SK-N-SH (cell line): ENCODE results near the gene USP11. TPM values are rescaled to one million over a fixed set of nuclear protein-coding genes. Genes with fewer than 3 reads are reported as not detected.

Experiments
- CTCF ChIA-PET: fragments of 300-600, 350-600 bp; formaldehyde crosslinking; extraction: SDS; loops from one replicate; lab custom pipeline; 2021; lab: Yijun Ruan, JAX
- POLR2A ChIA-PET: fragments of 350-600 bp; sonication (Branson Sonifier 250); formaldehyde crosslinking; extraction: SDS; loops from one replicate; lab custom pipeline; 2020; ENCODE audit warnings: antibody characterized with exemption, inconsistent platforms; lab: Yijun Ruan, JAX
- DNase-seq: peaks from one replicate; pipeline ENCODE4 v3.0.0; 2012
- H2AFZ ChIP-seq: fragments of 200-600 bp; sonication (generic); 2 replicates; pipeline ENCODE4 v1.8.1; 2016; ENCODE audit warnings: antibody characterized with exemption, mild to moderate bottlenecking, low read depth
- H3F3A ChIP-seq: fragments of 200-600 bp; sonication (generic); replicated peaks from 2 replicates; pipeline ENCODE3; 2016; ENCODE audit warnings: antibody characterized with exemption, mild to moderate bottlenecking; ENCODE audit not compliant: insufficient read depth
- H3K27ac ChIP-seq, 2 experiments: fragments of 200-500 bp in 1 of 2; fragments of 200-600 bp in 1 of 2; sonication (Bioruptor generic) in 1 of 2; sonication (generic), shearing (Covaris generic) in 1 of 2; 2 replicates each; pipeline versions ENCODE4 v1.5.1 to v1.6.1; 2014 to 2016; ENCODE audit warnings: low read depth in 2 of 2, inconsistent platforms in 1 of 2, low read length in 1 of 2, mild to moderate bottlenecking in 1 of 2, mixed read lengths in 1 of 2
- H3K27me3 ChIP-seq: fragments of 200-600 bp; sonication (generic), shearing (Covaris generic); 2 replicates; pipeline ENCODE4 v1.6.1; 2016; ENCODE audit warnings: mixed run types; ENCODE audit not compliant: insufficient read depth
- H3K36me3 ChIP-seq, 2 experiments: fragments of 200-500 bp in 1 of 2; fragments of 200-600 bp in 1 of 2; sonication (Bioruptor generic) in 1 of 2; sonication (generic) in 1 of 2; replicated peaks in 1 of 2; 2 replicates each; pipeline versions ENCODE3 to v1.5.1; 2014 to 2016; ENCODE audit warnings: low read length in 1 of 2, mild to moderate bottlenecking in 1 of 2; ENCODE audit not compliant: insufficient read depth in 2 of 2, control insufficient read depth in 1 of 2
- H3K4me1 ChIP-seq, 2 experiments: fragments of 200-500 bp in 1 of 2; fragments of 200-600 bp in 1 of 2; sonication (Bioruptor generic) in 1 of 2; sonication (generic), shearing (Covaris generic) in 1 of 2; 2 replicates each; pipeline versions ENCODE4 v1.5.1 to v1.6.1; 2014 to 2016; ENCODE audit warnings: low read depth in 1 of 2, low read length in 1 of 2, mixed run types in 1 of 2; ENCODE audit not compliant: insufficient read depth in 2 of 2, control insufficient read depth in 1 of 2
- H3K4me2 ChIP-seq: fragments of 200-600 bp; sonication (generic), shearing (Covaris generic); 2 replicates; pipeline ENCODE4 v1.6.1; 2017; ENCODE audit warnings: mixed run types
- H3K4me3 ChIP-seq, 2 experiments: fragments of 200-500 bp in 1 of 2; fragments of 200-600 bp in 1 of 2; sonication (Bioruptor generic) in 1 of 2; sonication (generic), shearing (Covaris generic) in 1 of 2; 2 replicates each; pipeline versions ENCODE4 v1.5.1 to v1.8.1; 2014 to 2016; ENCODE audit warnings: low read depth in 2 of 2, inconsistent platforms in 1 of 2, low read length in 1 of 2, mild to moderate bottlenecking in 1 of 2, mixed read lengths in 1 of 2, moderate library complexity in 1 of 2
- H3K79me2 ChIP-seq: fragments of 200-600 bp; sonication (generic); 2 replicates; pipeline ENCODE4 v1.8.1; 2017; ENCODE audit warnings: mild to moderate bottlenecking; ENCODE audit not compliant: insufficient read depth
- H3K9ac ChIP-seq: fragments of 200-600 bp; sonication (generic); 2 replicates; pipeline ENCODE4 v1.6.1; 2017; ENCODE audit warnings: mixed run types
- H3K9me2 ChIP-seq: fragments of 200-600 bp; sonication (generic); 2 replicates; pipeline ENCODE4 v1.6.1; 2017; ENCODE audit warnings: mixed run types
- H3K9me3 ChIP-seq: fragments of 200-600 bp; sonication (generic); 2 replicates; pipeline ENCODE4 v1.6.1; 2017; ENCODE audit warnings: mixed run types, mild to moderate bottlenecking, moderate library complexity
- H4K20me1 ChIP-seq: fragments of 200-600 bp; sonication (generic); 2 replicates; pipeline ENCODE4 v1.6.1; 2017; ENCODE audit warnings: mild to moderate bottlenecking, mixed run types; ENCODE audit not compliant: insufficient read depth
- ELF1 ChIP-seq: IDR thresholded peaks from 2 replicates; pipeline ENCODE4 v1.4.0; 2012
- FOSL2 ChIP-seq: IDR thresholded peaks from 2 replicates; pipeline ENCODE4 v1.4.0; 2012; ENCODE audit warnings: low read depth, mild to moderate bottlenecking, moderate library complexity, borderline replicate concordance
- FOXJ3 ChIP-seq: sonication (generic); formaldehyde crosslinking; IDR thresholded peaks from 2 replicates; pipeline ENCODE4 v1.5.1; 2020; ENCODE audit warnings: mild to moderate bottlenecking, missing genetic modification reagents
- FOXM1 ChIP-seq: IDR thresholded peaks from 2 replicates; pipeline ENCODE4 v1.4.0; 2012; ENCODE audit warnings: low read depth, mild to moderate bottlenecking
- MEF2A ChIP-seq: IDR thresholded peaks from 2 replicates; pipeline ENCODE4 v1.4.0; 2012; ENCODE audit warnings: low read depth, borderline replicate concordance
- MXI1 ChIP-seq: IDR thresholded peaks from 2 replicates; pipeline ENCODE4 v1.6.1; 2012; ENCODE audit warnings: mild to moderate bottlenecking, low read depth, low read length, improper control_type of control experiment
- NFIC ChIP-seq: IDR thresholded peaks from 2 replicates; pipeline ENCODE4 v1.4.0; 2012; ENCODE audit warnings: borderline replicate concordance
- RAD21 ChIP-seq: IDR thresholded peaks from 2 replicates; pipeline ENCODE4 v1.6.1; 2012; ENCODE audit warnings: mild to moderate bottlenecking, low read length
- RCOR1 ChIP-seq: fragments of 150-350 bp; IDR thresholded peaks from 2 replicates; pipeline ENCODE4 v1.6.1; 2017; ENCODE audit warnings: antibody characterized with exemption, low read length
- RXRA ChIP-seq: IDR thresholded peaks from 2 replicates; pipeline ENCODE4 v1.4.0; 2012; ENCODE audit warnings: low read depth, mild to moderate bottlenecking, borderline replicate concordance
- SIN3A ChIP-seq: IDR thresholded peaks from 2 replicates; pipeline ENCODE4 v1.6.1; 2012; ENCODE audit warnings: low read depth, mild to moderate bottlenecking, low read length, moderate library complexity, borderline replicate concordance
- SMC3 ChIP-seq: IDR thresholded peaks from 2 replicates; pipeline ENCODE4 v1.6.1; 2012; ENCODE audit warnings: low read depth, low read length, improper control_type of control experiment
- TEAD4 ChIP-seq: IDR thresholded peaks from 2 replicates; pipeline ENCODE4 v1.4.0; 2012; ENCODE audit warnings: mild to moderate bottlenecking, borderline replicate concordance; ENCODE audit not compliant: insufficient read depth
- WGBS: methylation state at CpG from one replicate; pipeline ENCODE4 v1.1.6; 2017; ENCODE audit warnings: low lambda C conversion rate; 5-methylcytosine and 5-hydroxymethylcytosine counted together
- polyA plus RNA-seq, 3 experiments: library from polyadenylated mRNA; depleted of rRNA; stranded (reverse); fragments of >200 nt; gene quantifications; 2 replicates each; pipeline ENCODE4 v1.2.3, GENCODE V29; 2012
- TF ChIP-seq, protein P1 (sequence below): fragments of 150-350 bp; IDR thresholded peaks from 2 replicates; pipeline ENCODE4 v1.6.1; 2016; ENCODE audit warnings: mild to moderate bottlenecking, low read depth, low read length
- TF ChIP-seq, protein P2 (sequence below): IDR thresholded peaks from 2 replicates; pipeline ENCODE4 v1.6.1; 2012; ENCODE audit warnings: mild to moderate bottlenecking, low read depth, low read length, moderate library complexity
- TF ChIP-seq, protein P3 (sequence below): IDR thresholded peaks from 2 replicates; pipeline ENCODE4 v1.4.0; 2012; ENCODE audit warnings: low read depth, borderline replicate concordance

Gene USP11
- polyA plus RNA-seq, 1 of the 3 experiments (the other 2 are of a cell fraction): 53.1 TPM

GRCh38 chrX:47197526-47197925, 35.3 kb upstream of the USP11 start:
- peaks cover 60 to 64% of the 10 kb centered on the region in 2 experiments for H3K36me3 ChIP-seq

GRCh38 chrX:47198026-47198686, 34.7 kb upstream of the USP11 start:
- CTCF ChIA-PET: interaction anchor here (1.3 kb wide), 1 partner anchor 186 kb away, joined by 3 read pairs; no protein-coding TSS in a partner anchor
- no peak for DNase-seq
- Histone ChIP-seq H4K20me1 (peaks cover 54% of the 10 kb centered on the region), H3K27me3 (no peaks in the 10 kb centered on the region), H3K9ac (peak overlapping the region; percentile 11; the same call in 1 of the 2 replicates), H3K36me3 (peaks cover 65 to 66% of the 10 kb centered on the region in 2 experiments), H3K9me3 (no peaks in the 10 kb centered on the region), H3K4me2 (no peak overlapping the region), H3K9me2 (no peaks in the 10 kb centered on the region), H3K4me1 (peaks cover 16 to 34% of the 10 kb centered on the region in 2 experiments), H3K4me3 (no peak overlapping the region), H3K79me2 (peaks cover 53% of the 10 kb centered on the region), H2AFZ (no peak overlapping the region)
- 89% methylated on average over 10 of the region's 10 CpGs for WGBS
- POLR2A ChIA-PET: no interaction called here
- TF ChIP-seq RXRA (no peak), RCOR1 (no peak), ELF1 (no peak), NFIC (no peak), FOSL2 (no peak), SMC3 (no peak)
- TF ChIP-seq, protein P1, sequence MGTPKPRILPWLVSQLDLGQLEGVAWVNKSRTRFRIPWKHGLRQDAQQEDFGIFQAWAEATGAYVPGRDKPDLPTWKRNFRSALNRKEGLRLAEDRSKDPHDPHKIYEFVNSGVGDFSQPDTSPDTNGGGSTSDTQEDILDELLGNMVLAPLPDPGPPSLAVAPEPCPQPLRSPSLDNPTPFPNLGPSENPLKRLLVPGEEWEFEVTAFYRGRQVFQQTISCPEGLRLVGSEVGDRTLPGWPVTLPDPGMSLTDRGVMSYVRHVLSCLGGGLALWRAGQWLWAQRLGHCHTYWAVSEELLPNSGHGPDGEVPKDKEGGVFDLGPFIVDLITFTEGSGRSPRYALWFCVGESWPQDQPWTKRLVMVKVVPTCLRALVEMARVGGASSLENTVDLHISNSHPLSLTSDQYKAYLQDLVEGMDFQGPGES: no peak
- TF ChIP-seq, all 33 proteins: peak for 0
- H3F3A ChIP-seq: no peaks in the 10 kb centered on the region
- H3K27ac ChIP-seq: no peak overlapping the region

More at GRCh38 chrX:47197526-47197925, 35.3 kb upstream of the USP11 start:
- TF ChIP-seq MXI1: no peak
- no peak for TF ChIP-seq RAD21
- no peak for TF ChIP-seq TEAD4
- no peak overlapping the region for H3K4me3 ChIP-seq
- H2AFZ ChIP-seq: no peak overlapping the region
- peaks cover 54% of the 10 kb centered on the region for H4K20me1 ChIP-seq
- H3F3A ChIP-seq: no peaks in the 10 kb centered on the region
- 89% methylated on average over 7 of the region's 7 CpGs for WGBS
- peaks cover 57% of the 10 kb centered on the region for H3K79me2 ChIP-seq
- CTCF ChIA-PET: no interaction called here
- POLR2A ChIA-PET: interaction anchor here (0.6 kb wide), 1 partner anchor 186 kb away, joined by 4 read pairs; no protein-coding TSS in a partner anchor
- no peaks in the 10 kb centered on the region for H3K27me3 ChIP-seq
- no peak for DNase-seq
- peaks cover 16 to 36% of the 10 kb centered on the region in 2 experiments for H3K4me1 ChIP-seq
- H3K9me3 ChIP-seq: no peaks in the 10 kb centered on the region
- no peaks in the 10 kb centered on the region for H3K9me2 ChIP-seq
- no peak overlapping the region for H3K27ac ChIP-seq
- H3K4me2 ChIP-seq: peak overlapping the region; percentile 86
- H3K9ac ChIP-seq: no peak overlapping the region

DNA sequence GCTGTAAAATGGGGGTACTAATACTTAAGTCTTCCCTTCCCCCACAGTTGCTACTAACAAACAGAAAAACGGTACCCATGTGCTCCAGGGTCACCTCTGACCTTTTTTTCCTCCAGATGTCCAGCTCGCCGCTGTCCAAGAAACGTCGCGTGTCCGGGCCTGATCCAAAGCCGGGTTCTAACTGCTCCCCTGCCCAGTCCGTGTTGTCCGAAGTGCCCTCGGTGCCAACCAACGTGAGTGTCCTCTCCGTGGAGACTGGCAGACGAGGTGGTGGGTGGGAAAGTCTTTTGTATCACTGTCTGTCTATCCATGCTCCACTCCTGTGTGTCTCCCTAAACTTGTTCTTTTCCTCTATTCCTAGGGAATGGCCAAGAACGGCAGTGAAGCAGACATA, 34.1 kb upstream of the USP11 start:
- Histone ChIP-seq H3F3A (no peaks in the 10 kb centered on the region), H3K79me2 (peaks cover 53% of the 10 kb centered on the region), H3K9me3 (no peaks in the 10 kb centered on the region), H4K20me1 (peaks cover 54% of the 10 kb centered on the region), H3K27me3 (no peaks in the 10 kb centered on the region), H2AFZ (no peak overlapping the region), H3K4me3 (no peak overlapping the region), H3K9me2 (no peaks in the 10 kb centered on the region), H3K4me1 (peaks cover 16 to 33% of the 10 kb centered on the region in 2 experiments), H3K9ac (no peak overlapping the region), H3K27ac (no peak overlapping the region), H3K4me2 (no peak overlapping the region), H3K36me3 (peaks cover 68 to 70% of the 10 kb centered on the region in 2 experiments)
- WGBS: 91% methylated on average over 15 of the region's 15 CpGs
- ChIA-PET POLR2A (no interaction called here), CTCF (interaction anchor here (1.3 kb wide), 1 partner anchor 185 kb away, joined by 3 read pairs; no protein-coding TSS in a partner anchor)
- no peak for DNase-seq
- TF ChIP-seq, protein P2, sequence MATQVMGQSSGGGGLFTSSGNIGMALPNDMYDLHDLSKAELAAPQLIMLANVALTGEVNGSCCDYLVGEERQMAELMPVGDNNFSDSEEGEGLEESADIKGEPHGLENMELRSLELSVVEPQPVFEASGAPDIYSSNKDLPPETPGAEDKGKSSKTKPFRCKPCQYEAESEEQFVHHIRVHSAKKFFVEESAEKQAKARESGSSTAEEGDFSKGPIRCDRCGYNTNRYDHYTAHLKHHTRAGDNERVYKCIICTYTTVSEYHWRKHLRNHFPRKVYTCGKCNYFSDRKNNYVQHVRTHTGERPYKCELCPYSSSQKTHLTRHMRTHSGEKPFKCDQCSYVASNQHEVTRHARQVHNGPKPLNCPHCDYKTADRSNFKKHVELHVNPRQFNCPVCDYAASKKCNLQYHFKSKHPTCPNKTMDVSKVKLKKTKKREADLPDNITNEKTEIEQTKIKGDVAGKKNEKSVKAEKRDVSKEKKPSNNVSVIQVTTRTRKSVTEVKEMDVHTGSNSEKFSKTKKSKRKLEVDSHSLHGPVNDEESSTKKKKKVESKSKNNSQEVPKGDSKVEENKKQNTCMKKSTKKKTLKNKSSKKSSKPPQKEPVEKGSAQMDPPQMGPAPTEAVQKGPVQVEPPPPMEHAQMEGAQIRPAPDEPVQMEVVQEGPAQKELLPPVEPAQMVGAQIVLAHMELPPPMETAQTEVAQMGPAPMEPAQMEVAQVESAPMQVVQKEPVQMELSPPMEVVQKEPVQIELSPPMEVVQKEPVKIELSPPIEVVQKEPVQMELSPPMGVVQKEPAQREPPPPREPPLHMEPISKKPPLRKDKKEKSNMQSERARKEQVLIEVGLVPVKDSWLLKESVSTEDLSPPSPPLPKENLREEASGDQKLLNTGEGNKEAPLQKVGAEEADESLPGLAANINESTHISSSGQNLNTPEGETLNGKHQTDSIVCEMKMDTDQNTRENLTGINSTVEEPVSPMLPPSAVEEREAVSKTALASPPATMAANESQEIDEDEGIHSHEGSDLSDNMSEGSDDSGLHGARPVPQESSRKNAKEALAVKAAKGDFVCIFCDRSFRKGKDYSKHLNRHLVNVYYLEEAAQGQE: no peak
- TF ChIP-seq MEF2A (no peak), SIN3A (no peak), FOXJ3 (CRISPR knock-in tag) (no peak), FOXM1 (no peak)
- TF ChIP-seq, protein P3, sequence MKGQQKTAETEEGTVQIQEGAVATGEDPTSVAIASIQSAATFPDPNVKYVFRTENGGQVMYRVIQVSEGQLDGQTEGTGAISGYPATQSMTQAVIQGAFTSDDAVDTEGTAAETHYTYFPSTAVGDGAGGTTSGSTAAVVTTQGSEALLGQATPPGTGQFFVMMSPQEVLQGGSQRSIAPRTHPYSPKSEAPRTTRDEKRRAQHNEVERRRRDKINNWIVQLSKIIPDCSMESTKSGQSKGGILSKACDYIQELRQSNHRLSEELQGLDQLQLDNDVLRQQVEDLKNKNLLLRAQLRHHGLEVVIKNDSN: no peak
